SW480 (cell line): ENCODE results near the gene FHAD1.
A peak's percentile ranks its signal among the peaks of the same experiment; 100 is the strongest.
"Not testable (repeated sequence)": the region's sequence is repeated elsewhere in the genome, so short reads cannot be mapped to it uniquely, and the experiment has no call there.

Experiments
- DNase-seq: peaks from one replicate; pipeline ENCODE4 v3.0.0-alpha.2; 2016; ENCODE audit warnings: low spot score

The FHAD1 gene

DNA sequence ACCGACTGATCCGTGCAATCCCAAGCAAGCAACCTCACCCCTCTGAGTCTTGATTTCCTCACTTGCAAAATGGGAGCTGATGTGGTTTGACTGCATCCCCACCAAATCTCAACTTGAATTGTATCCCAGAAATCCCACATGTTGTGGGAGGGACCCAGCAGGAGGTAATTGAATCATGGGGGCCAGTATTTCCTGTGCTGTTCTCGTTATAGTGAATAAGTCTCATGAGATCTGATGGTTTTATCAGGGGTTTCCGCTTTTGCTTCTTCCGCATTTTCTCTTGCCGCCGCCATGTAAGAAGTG is 58.4 kb downstream of the FHAD1 start:
- no peak for DNase-seq

- not testable (repeated sequence) for DNase-seq
Observed at GRCh38 chr1:15306352-15306751, 59.3 kb downstream of the FHAD1 start.

DNA sequence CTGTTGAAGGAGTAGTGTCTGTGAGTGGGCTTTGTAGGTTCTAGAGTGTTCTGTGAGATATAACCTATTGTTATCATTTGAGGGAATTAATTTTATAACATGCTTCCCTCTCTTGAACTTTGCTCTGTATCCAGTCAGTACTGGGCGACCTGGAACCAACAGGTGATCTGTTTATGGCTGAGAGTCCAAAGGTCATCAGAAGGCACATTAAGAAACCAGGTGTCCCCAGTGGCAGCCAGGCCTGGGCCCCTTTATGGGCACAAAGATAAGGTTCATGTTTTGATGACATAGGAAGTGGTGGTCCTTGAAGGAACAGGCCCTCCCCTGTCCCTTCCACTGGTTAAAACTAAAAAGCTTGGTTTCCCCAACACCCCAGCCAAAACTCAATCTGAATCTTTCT is 61.1 kb downstream of the FHAD1 start:
- peak; percentile 60 for DNase-seq

DNA sequence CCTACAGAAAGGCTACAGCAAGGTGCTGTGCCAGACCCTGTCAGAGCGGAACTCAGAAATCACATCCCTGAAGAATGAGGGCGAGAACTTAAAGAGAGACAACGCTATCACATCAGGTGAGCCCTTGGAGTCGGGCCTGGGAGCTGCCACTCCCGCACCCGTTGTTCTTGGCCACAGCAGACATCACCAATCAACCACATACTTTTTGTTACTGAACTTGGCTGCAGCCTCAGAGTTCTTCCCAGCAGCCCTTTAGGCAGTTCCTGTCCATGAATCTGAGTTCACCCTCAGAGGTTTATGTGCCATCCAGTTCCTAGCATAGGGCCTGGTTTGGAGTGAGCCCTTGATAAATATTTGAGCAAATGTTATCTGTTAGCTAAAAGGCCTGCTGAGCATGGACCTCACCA is 61.6 kb downstream of the FHAD1 start:
- no peak for DNase-seq

GRCh38 chr1:15309687-15310086 is 62.7 kb downstream of the FHAD1 start:
- DNase-seq = no peak

DNA sequence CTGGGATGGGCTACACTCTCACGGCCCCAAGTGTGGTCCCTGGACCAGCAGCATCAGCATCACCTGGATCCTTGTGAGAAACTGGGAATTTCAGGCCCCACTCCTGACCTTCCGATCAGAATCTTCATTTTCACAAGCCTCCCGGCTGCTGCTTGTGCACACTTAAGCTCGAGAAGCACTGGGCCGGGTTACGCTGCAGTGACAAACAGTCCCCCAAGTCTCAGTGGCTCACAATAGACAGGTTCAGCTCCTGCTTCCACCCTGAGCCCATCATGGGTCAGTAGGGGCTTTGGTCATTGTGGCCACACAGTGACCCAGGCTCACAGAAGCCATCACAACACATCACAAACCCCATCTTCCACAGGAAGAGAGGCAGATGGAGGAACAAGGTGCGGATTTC is 63.5 kb downstream of the FHAD1 start:
- DNase-seq = no peak

- DNase-seq = no peak
Observed at GRCh38 chr1:15311122-15311822, 64.2 kb downstream of the FHAD1 start.

- no peak for DNase-seq
Observed at GRCh38 chr1:15311880-15312279, 64.9 kb downstream of the FHAD1 start.

- DNase-seq = no peak
Observed at GRCh38 chr1:15312626-15313411, 65.8 kb downstream of the FHAD1 start.

GRCh38 chr1:15314328-15315281 is 67.6 kb downstream of the FHAD1 start:
- no peak for DNase-seq

- DNase-seq = no peak
Observed at GRCh38 chr1:15315815-15316214, 68.8 kb downstream of the FHAD1 start.

- DNase-seq = no peak
Observed at GRCh38 chr1:15316510-15316909, 69.5 kb downstream of the FHAD1 start.

GRCh38 chr1:15320267-15320666 is 73.2 kb downstream of the FHAD1 start:
- no peak for DNase-seq

DNA sequence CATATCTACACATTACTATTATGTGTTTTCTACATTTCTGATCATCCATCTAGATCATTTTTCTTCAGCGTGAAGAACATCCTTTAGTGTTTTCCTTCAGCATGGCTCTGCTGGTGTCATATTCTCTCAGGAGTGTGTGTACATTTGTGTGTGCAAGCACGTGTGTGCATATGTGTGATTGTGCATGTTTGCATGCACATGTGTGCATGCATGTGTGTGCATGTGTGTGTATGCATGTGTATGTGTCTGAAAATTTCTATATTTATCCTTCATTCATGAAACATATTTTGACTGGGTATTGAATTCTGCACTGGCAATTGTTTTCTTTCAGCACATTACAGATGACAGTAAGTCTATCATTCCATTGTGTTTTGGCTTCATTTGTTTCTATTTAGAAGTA is 74.6 kb downstream of the FHAD1 start:
- no peak for DNase-seq

GRCh38 chr1:15322648-15323350 is 75.8 kb downstream of the FHAD1 start:
- peak; percentile 30 for DNase-seq

GRCh38 chr1:15323351-15323988 is 76.4 kb downstream of the FHAD1 start:
- DNase-seq = peak; percentile 60

DNA sequence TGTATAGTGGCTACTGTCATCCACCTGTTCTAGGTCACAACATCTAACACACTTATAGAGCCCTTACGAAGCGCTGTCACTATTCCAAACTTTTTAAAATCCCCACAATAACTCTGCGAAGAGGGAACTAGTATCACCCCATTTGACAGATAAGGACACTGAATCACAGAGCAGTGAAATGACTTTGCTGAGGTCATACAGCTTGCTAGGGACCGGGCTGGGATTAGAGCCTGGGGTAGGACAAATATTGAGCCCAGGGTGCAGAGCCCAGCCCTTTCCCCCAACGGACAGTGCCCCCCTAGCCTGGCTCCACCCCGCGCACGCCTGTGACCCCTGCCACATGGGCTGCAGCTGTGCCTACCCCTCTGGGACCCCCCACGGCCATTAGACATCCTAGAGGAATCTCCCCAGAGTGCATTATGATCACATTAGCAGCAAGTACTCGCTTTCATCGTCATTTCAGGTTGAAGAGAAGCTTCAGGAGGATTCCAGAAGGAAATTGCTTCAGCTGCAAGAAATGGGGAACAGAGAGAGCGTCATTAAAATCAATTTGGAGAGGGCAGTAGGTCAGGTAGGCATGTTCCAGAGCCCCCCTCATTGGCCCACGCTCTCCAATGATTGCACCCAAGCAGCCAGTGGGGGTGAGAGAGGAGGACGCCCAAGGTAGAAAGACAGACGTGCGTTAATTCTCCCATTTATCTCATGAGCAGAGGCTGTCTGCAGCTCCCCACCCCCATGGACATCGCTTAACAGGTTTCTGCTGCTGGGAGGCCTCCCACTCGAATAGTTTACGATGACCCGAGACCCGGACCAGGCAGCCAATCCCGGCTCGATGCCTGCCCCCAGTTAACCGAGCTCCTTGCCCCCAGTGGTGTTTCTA is 77.2 kb downstream of the FHAD1 start:
- DNase-seq = no peak

- DNase-seq = no peak
Observed at GRCh38 chr1:15324869-15325335, 77.9 kb downstream of the FHAD1 start.

- no peak for DNase-seq
Observed at GRCh38 chr1:15325375-15326085, 78.5 kb downstream of the FHAD1 start.
